Liver (tissue), 9 donors: Measurements from ENCODE around the gene PAX6. TPM values are rescaled to one million over a fixed set of nuclear protein-coding genes. Genes with fewer than 3 reads are reported as not detected.

Experiments used
- DNase-seq: peaks from one replicate; pipeline ENCODE4 v3.0.0-alpha.2; 2017; ENCODE audit warnings: low spot score
- H3K27ac ChIP-seq, 2 donors: one replicate each; pipeline ENCODE4 v1.7.0; 2013; ENCODE audit warnings: inconsistent platforms in 2 of 2, low read length in 2 of 2, control low read depth in 1 of 2, low read depth in 1 of 2, mild to moderate bottlenecking in 1 of 2
- H3K27me3 ChIP-seq, 4 donors: one replicate each; pipeline versions ENCODE4 v1.6.1 to v1.7.0; 2013; ENCODE audit warnings: low read length in 3 of 4, inconsistent platforms in 1 of 4, mild to moderate bottlenecking in 1 of 4, moderate library complexity in 1 of 4; ENCODE audit not compliant: control insufficient read depth in 4 of 4, insufficient read depth in 4 of 4
- H3K36me3 ChIP-seq, 4 donors: one replicate each; pipeline versions ENCODE4 v1.6.1 to v1.7.0; 2013; ENCODE audit warnings: low read length in 3 of 4, mild to moderate bottlenecking in 3 of 4, low read depth in 1 of 4, moderate library complexity in 1 of 4; ENCODE audit not compliant: control insufficient read depth in 4 of 4, insufficient read depth in 3 of 4
- H3K4me1 ChIP-seq, 4 donors: one replicate each; pipeline versions ENCODE4 v1.6.1 to v1.7.0; 2013; ENCODE audit warnings: low read length in 3 of 4, mild to moderate bottlenecking in 3 of 4, moderate library complexity in 1 of 4; ENCODE audit not compliant: control insufficient read depth in 4 of 4, insufficient read depth in 4 of 4
- H3K4me3 ChIP-seq, 3 donors: one replicate each; pipeline versions ENCODE4 v1.6.1 to v1.7.0; 2013; ENCODE audit warnings: low read length in 3 of 3, control low read depth in 1 of 3, low read depth in 1 of 3, mild to moderate bottlenecking in 1 of 3
- H3K9ac ChIP-seq, 2 donors: one replicate each; pipeline ENCODE4 v1.7.0; 2013; ENCODE audit warnings: low read length in 2 of 2, mild to moderate bottlenecking in 2 of 2, moderate library complexity in 2 of 2, control low read depth in 1 of 2, low read depth in 1 of 2
- H3K9me3 ChIP-seq, 4 donors: one replicate each; pipeline versions ENCODE4 v1.6.1 to v1.7.0; 2013; ENCODE audit warnings: low read length in 3 of 4; ENCODE audit not compliant: control insufficient read depth in 4 of 4
- ATF3 ChIP-seq: IDR thresholded peaks from 2 replicates; pipeline ENCODE4 v1.6.1; 2016; ENCODE audit warnings: antibody characterized with exemption
- FOXA1 ChIP-seq: IDR thresholded peaks from 2 replicates; pipeline ENCODE4 v1.6.1; 2016; ENCODE audit warnings: antibody characterized with exemption
- GABPA ChIP-seq, 2 donors: IDR thresholded peaks in 1 of 2; conservative IDR thresholded peaks in 1 of 2; 2 replicates each; pipeline ENCODE4 v1.6.1; 2016; ENCODE audit warnings: antibody characterized with exemption in 2 of 2, mild to moderate bottlenecking in 1 of 2, moderate library complexity in 1 of 2
- HNF4A ChIP-seq, 2 donors: conservative IDR thresholded peaks; 2 replicates each; pipeline ENCODE4 v1.6.1; 2016; ENCODE audit warnings: antibody characterized with exemption in 2 of 2, mild to moderate bottlenecking in 2 of 2
- RAD21 ChIP-seq, 2 donors: IDR thresholded peaks; 2 replicates each; pipeline ENCODE4 v1.6.1; 2016; ENCODE audit warnings: antibody characterized with exemption in 2 of 2, mild to moderate bottlenecking in 2 of 2
- RXRA ChIP-seq, 2 donors: IDR thresholded peaks; 2 replicates each; pipeline ENCODE4 v1.6.1; 2017 to 2018; ENCODE audit warnings: antibody characterized with exemption in 2 of 2, mild to moderate bottlenecking in 1 of 2
- SP1 ChIP-seq: IDR thresholded peaks from 2 replicates; pipeline ENCODE4 v1.6.1; 2018; ENCODE audit warnings: antibody characterized with exemption, mild to moderate bottlenecking
- TAF1 ChIP-seq: conservative IDR thresholded peaks from 2 replicates; pipeline ENCODE4 v1.6.1; 2016; ENCODE audit warnings: antibody characterized with exemption, mild to moderate bottlenecking
- WGBS: extraction: QIAGEN DNeasy Blood & Tissue Kit; methylation state at CpG from one replicate; pipeline ENCODE4 v1.1.7; 2013; 5-methylcytosine and 5-hydroxymethylcytosine counted together
- polyA plus RNA-seq, 2 donors: library from polyadenylated mRNA; stranded (reverse) in 1 of 2; unstranded in 1 of 2; fragments of 200-250 nt in 1 of 2; fragments of >200 nt in 1 of 2; fragmentation: Nextera tagmentation in 1 of 2; extraction: Ambion mirVana in 1 of 2; gene quantifications; one replicate each; pipeline versions ENCODE4 v1.2.1 to v1.2.3, GENCODE V29; 2013 to 2015
- total RNA-seq, 2 donors: library from RNA; depleted of rRNA; stranded (reverse); fragments of >200 nt; gene quantifications; one replicate each; pipeline ENCODE4 v1.2.3, GENCODE V29; 2014
- TF ChIP-seq, protein P1 (sequence below): IDR thresholded peaks from 2 replicates; pipeline ENCODE4 v1.6.1; 2016; ENCODE audit warnings: antibody characterized with exemption
- TF ChIP-seq, protein P2 (sequence below): IDR thresholded peaks from 2 replicates; pipeline ENCODE4 v1.6.1; 2016; ENCODE audit warnings: antibody characterized with exemption
- TF ChIP-seq, protein P3 (sequence below): fragments of 150-350 bp; IDR thresholded peaks from 2 replicates; pipeline ENCODE4 v1.5.1; 2017; ENCODE audit warnings: improper control_type of control experiment, low read depth, low read length; ENCODE audit not compliant: missing input control
- TF ChIP-seq, protein P4 (sequence below): IDR thresholded peaks from 2 replicates; pipeline ENCODE4 v1.6.1; 2016; ENCODE audit warnings: antibody characterized with exemption, mild to moderate bottlenecking
- donor health status: healthy.
- donor health status: healthy.
- donor health status: healthy.
- donor health status: healthy.
- donor health status: healthy.

The PAX6 gene
- total and polyA plus RNA-seq, 4 donors: not detected

DNA sequence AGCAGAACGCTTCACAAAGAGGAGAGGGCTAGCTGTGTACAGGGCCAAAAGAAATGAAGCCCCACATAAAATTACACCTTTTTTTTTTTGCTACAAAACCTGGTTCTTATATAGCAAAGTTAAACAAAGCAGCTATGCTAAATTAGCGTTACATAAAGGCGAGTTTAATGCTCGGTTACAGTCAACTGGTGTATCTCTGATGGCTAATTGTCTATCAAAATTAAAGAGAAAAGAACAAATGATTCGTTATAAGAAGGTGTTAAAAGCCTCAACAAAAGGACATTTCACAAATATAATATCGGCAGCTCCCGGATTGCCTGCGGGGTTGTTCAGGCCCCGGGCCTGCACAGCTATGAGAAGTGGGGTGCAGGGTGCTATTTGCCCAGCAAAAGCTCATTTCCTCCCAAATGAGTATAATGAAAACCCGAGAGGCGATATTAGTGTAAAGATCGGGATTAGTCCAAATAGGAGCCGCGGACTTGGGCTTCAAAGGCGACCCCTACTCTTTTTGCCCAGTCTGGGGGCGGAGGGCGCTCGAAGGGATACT lies 13.3 kb upstream of the PAX6 start (continued):
- TF ChIP-seq, protein P1, sequence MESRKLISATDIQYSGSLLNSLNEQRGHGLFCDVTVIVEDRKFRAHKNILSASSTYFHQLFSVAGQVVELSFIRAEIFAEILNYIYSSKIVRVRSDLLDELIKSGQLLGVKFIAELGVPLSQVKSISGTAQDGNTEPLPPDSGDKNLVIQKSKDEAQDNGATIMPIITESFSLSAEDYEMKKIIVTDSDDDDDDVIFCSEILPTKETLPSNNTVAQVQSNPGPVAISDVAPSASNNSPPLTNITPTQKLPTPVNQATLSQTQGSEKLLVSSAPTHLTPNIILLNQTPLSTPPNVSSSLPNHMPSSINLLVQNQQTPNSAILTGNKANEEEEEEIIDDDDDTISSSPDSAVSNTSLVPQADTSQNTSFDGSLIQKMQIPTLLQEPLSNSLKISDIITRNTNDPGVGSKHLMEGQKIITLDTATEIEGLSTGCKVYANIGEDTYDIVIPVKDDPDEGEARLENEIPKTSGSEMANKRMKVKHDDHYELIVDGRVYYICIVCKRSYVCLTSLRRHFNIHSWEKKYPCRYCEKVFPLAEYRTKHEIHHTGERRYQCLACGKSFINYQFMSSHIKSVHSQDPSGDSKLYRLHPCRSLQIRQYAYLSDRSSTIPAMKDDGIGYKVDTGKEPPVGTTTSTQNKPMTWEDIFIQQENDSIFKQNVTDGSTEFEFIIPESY: no peak
- TF ChIP-seq TAF1: no peak
- no peak for TF ChIP-seq RAD21 (IDR thresholded peaks at IDR 0.05)
- TF ChIP-seq FOXA1: no peak
- no peak for TF ChIP-seq ATF3

GRCh38 chr11:31823644-31824331 lies 12.7 kb upstream of the PAX6 start:
- TF ChIP-seq RXRA (IDR thresholded peaks at IDR 0.05) (no peak), RAD21 (IDR thresholded peaks at IDR 0.05) (no peak), SP1 (no peak), HNF4A (conservative IDR thresholded peaks at IDR 0.05) (no peak), ATF3 (no peak), GABPA (IDR thresholded peaks at IDR 0.05 in 1 of 2, conservative IDR thresholded peaks at IDR 0.05 in 1 of 2) (no peak)
- TF ChIP-seq, protein P2, sequence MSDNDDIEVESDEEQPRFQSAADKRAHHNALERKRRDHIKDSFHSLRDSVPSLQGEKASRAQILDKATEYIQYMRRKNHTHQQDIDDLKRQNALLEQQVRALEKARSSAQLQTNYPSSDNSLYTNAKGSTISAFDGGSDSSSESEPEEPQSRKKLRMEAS: no peak
- TF ChIP-seq, protein P3, sequence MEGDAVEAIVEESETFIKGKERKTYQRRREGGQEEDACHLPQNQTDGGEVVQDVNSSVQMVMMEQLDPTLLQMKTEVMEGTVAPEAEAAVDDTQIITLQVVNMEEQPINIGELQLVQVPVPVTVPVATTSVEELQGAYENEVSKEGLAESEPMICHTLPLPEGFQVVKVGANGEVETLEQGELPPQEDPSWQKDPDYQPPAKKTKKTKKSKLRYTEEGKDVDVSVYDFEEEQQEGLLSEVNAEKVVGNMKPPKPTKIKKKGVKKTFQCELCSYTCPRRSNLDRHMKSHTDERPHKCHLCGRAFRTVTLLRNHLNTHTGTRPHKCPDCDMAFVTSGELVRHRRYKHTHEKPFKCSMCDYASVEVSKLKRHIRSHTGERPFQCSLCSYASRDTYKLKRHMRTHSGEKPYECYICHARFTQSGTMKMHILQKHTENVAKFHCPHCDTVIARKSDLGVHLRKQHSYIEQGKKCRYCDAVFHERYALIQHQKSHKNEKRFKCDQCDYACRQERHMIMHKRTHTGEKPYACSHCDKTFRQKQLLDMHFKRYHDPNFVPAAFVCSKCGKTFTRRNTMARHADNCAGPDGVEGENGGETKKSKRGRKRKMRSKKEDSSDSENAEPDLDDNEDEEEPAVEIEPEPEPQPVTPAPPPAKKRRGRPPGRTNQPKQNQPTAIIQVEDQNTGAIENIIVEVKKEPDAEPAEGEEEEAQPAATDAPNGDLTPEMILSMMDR: no peak
- TF ChIP-seq, protein P4, sequence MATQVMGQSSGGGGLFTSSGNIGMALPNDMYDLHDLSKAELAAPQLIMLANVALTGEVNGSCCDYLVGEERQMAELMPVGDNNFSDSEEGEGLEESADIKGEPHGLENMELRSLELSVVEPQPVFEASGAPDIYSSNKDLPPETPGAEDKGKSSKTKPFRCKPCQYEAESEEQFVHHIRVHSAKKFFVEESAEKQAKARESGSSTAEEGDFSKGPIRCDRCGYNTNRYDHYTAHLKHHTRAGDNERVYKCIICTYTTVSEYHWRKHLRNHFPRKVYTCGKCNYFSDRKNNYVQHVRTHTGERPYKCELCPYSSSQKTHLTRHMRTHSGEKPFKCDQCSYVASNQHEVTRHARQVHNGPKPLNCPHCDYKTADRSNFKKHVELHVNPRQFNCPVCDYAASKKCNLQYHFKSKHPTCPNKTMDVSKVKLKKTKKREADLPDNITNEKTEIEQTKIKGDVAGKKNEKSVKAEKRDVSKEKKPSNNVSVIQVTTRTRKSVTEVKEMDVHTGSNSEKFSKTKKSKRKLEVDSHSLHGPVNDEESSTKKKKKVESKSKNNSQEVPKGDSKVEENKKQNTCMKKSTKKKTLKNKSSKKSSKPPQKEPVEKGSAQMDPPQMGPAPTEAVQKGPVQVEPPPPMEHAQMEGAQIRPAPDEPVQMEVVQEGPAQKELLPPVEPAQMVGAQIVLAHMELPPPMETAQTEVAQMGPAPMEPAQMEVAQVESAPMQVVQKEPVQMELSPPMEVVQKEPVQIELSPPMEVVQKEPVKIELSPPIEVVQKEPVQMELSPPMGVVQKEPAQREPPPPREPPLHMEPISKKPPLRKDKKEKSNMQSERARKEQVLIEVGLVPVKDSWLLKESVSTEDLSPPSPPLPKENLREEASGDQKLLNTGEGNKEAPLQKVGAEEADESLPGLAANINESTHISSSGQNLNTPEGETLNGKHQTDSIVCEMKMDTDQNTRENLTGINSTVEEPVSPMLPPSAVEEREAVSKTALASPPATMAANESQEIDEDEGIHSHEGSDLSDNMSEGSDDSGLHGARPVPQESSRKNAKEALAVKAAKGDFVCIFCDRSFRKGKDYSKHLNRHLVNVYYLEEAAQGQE: no peak
- TF ChIP-seq, protein P1: no peak
- Histone ChIP-seq H3K36me3 (no peaks in the 10 kb centered on the region), H3K4me1 (peaks cover 3 to 14% (median 10%) of the 10 kb centered on the region in 4 donors), H3K27me3 (peaks cover 0 to 45% (median 26%) of the 10 kb centered on the region in 4 donors), H3K27ac (no peak overlapping the region), H3K4me3 (no peak overlapping the region), H3K9me3 (peaks cover 0 to 5% (median 0%) of the 10 kb centered on the region in 4 donors), H3K9ac (no peak overlapping the region)
- WGBS: 15% methylated on average over 24 of the region's 24 CpGs
- DNase-seq: no peak
